IMR-90 (cell line): Measurements from ENCODE around the gene FBXO9. TPM values are rescaled to one million over a fixed set of nuclear protein-coding genes. Genes with fewer than 3 reads are reported as not detected.

ENCODE experiments used
- ATAC-seq: fragments of 200-7000 bp; cut with Tn5 transposase; 2 replicates; pipeline ENCODE4 v1.9.1; 2020; ENCODE audit warnings: low read depth, mild to moderate bottlenecking, moderate library complexity
- BruUV-seq: library from RNA; stranded (reverse); fragments of 400-500 nt; replicated peaks from 2 replicates; lab custom pipeline; 2021; lab: Mats Ljungman, UMichigan
- CTCF ChIA-PET: fragments of 300-600 bp; formaldehyde crosslinking; extraction: SDS; loops from one replicate; lab custom pipeline; 2021; ENCODE audit warnings: antibody characterized with exemption; lab: Yijun Ruan, JAX
- POLR2A ChIA-PET: fragments of 300-600 bp; sonication (Branson Sonifier 250); formaldehyde crosslinking; loops from one replicate; lab custom pipeline; 2022; ENCODE audit warnings: antibody characterized with exemption; ENCODE audit not compliant: unreplicated experiment; lab: Charles Lee
- DNase-seq: peaks from one replicate; pipeline ENCODE4 v3.0.0; 2013
- H2AFZ ChIP-seq: replicated peaks from 2 replicates; pipeline ENCODE3; 2013; ENCODE audit warnings: low read length, mild to moderate bottlenecking; ENCODE audit not compliant: poor library complexity
- H2AK5ac ChIP-seq: 2 replicates; pipeline ENCODE4 v1.6.1; 2013; ENCODE audit warnings: low read depth, low read length, inconsistent platforms
- H2AK9ac ChIP-seq: replicated peaks from 2 replicates; pipeline ENCODE3; 2013; ENCODE audit warnings: mild to moderate bottlenecking, low read depth, low read length, moderate library complexity; ENCODE audit not compliant: poor library complexity
- H2BK120ac ChIP-seq: 2 replicates; pipeline ENCODE4 v1.6.1; 2013; ENCODE audit warnings: low read depth, low read length, inconsistent platforms
- H2BK15ac ChIP-seq: 3 replicates; pipeline ENCODE4 v1.6.1; 2013; ENCODE audit warnings: low read depth, low read length, inconsistent platforms
- H2BK20ac ChIP-seq: 2 replicates; pipeline ENCODE4 v1.6.1; 2013; ENCODE audit warnings: low read depth, mild to moderate bottlenecking, inconsistent platforms, low read length, moderate library complexity
- H2BK5ac ChIP-seq: 2 replicates; pipeline ENCODE4 v1.6.1; 2013; ENCODE audit warnings: mild to moderate bottlenecking, low read depth, low read length, inconsistent platforms; ENCODE audit not compliant: poor library complexity, severe bottlenecking
- H3K14ac ChIP-seq: replicated peaks from 2 replicates; pipeline ENCODE4 v1.6.1; 2013; ENCODE audit warnings: low read depth, low read length, inconsistent platforms
- H3K18ac ChIP-seq: 2 replicates; pipeline ENCODE4 v1.6.1; 2013; ENCODE audit warnings: low read depth, low read length, control low read depth
- H3K23ac ChIP-seq: 2 replicates; pipeline ENCODE4 v1.6.1; 2013; ENCODE audit warnings: low read depth, low read length, inconsistent platforms
- H3K27ac ChIP-seq: 2 replicates; pipeline ENCODE4 v1.5.1; 2013; ENCODE audit warnings: mild to moderate bottlenecking, control low read depth, low read length; ENCODE audit not compliant: insufficient read depth
- H3K27me3 ChIP-seq: 2 replicates; pipeline ENCODE4 v1.6.1; 2013; ENCODE audit warnings: low read length; ENCODE audit not compliant: control insufficient read depth, insufficient read depth
- H3K36me3 ChIP-seq: 2 replicates; pipeline ENCODE4 v1.6.1; 2013; ENCODE audit warnings: low read length, mixed read lengths; ENCODE audit not compliant: control insufficient read depth, insufficient read depth
- H3K4ac ChIP-seq: 2 replicates; pipeline ENCODE4 v1.6.1; 2013; ENCODE audit warnings: low read depth, low read length, inconsistent platforms
- H3K4me1 ChIP-seq: 2 replicates; pipeline ENCODE4 v1.6.1; 2013; ENCODE audit warnings: low read length, mixed read lengths; ENCODE audit not compliant: control insufficient read depth, insufficient read depth
- H3K4me2 ChIP-seq: 2 replicates; pipeline ENCODE4 v1.6.1; 2013; ENCODE audit warnings: low read depth, mild to moderate bottlenecking, control low read depth, low read length, moderate library complexity
- H3K4me3 ChIP-seq: 2 replicates; pipeline ENCODE4 v1.5.1; 2013; ENCODE audit warnings: low read depth, mild to moderate bottlenecking, control low read depth, low read length, moderate library complexity; ENCODE audit not compliant: insufficient read depth
- H3K56ac ChIP-seq: 2 replicates; pipeline ENCODE4 v1.6.1; 2013; ENCODE audit warnings: low read length, inconsistent platforms; ENCODE audit not compliant: insufficient read depth; ENCODE audit errors: extremely low read depth
- H3K79me1 ChIP-seq, 2 experiments: 2 replicates each; pipeline ENCODE4 v1.6.1; 2013; ENCODE audit warnings: low read length in 2 of 2, inconsistent platforms in 1 of 2, low read depth in 1 of 2
- H3K9ac ChIP-seq: 2 replicates; pipeline ENCODE4 v1.6.1; 2013; ENCODE audit warnings: low read depth, low read length, control low read depth
- H3K9me1 ChIP-seq: 2 replicates; pipeline ENCODE4 v1.6.1; 2013; ENCODE audit warnings: low read length, inconsistent platforms; ENCODE audit not compliant: insufficient read depth
- H3K9me3 ChIP-seq: 2 replicates; pipeline ENCODE4 v1.6.1; 2013; ENCODE audit warnings: low read length; ENCODE audit not compliant: control insufficient read depth, insufficient read depth
- H4K20me1 ChIP-seq: 2 replicates; pipeline ENCODE4 v1.6.1; 2013; ENCODE audit warnings: low read length, inconsistent platforms; ENCODE audit not compliant: insufficient read depth
- H4K5ac ChIP-seq: 2 replicates; pipeline ENCODE4 v1.6.1; 2013; ENCODE audit warnings: mild to moderate bottlenecking, low read depth, low read length, control low read depth
- H4K8ac ChIP-seq, 2 experiments: 2 replicates each; pipeline ENCODE4 v1.6.1; 2013; ENCODE audit warnings: low read depth in 2 of 2, low read length in 2 of 2, control low read depth in 1 of 2, inconsistent platforms in 1 of 2
- H4K91ac ChIP-seq: 2 replicates; pipeline ENCODE4 v1.6.1; 2013; ENCODE audit warnings: low read depth, low read length, inconsistent platforms; ENCODE audit not compliant: insufficient read depth
- BHLHE40 ChIP-seq: fragments of 150-350 bp; IDR thresholded peaks from 2 replicates; pipeline ENCODE4 v1.6.1; 2016; ENCODE audit warnings: mild to moderate bottlenecking, low read depth, low read length
- MAZ ChIP-seq: IDR thresholded peaks from 2 replicates; pipeline ENCODE4 v1.6.1; 2012; ENCODE audit warnings: low read depth, mild to moderate bottlenecking, low read length, improper control_type of control experiment, moderate library complexity, borderline replicate concordance
- MXI1 ChIP-seq: IDR thresholded peaks from 2 replicates; pipeline ENCODE4 v1.6.1; 2012; ENCODE audit warnings: low read depth, mild to moderate bottlenecking, low read length, moderate library complexity, borderline replicate concordance
- POLR2A ChIP-seq: IDR thresholded peaks from 2 replicates; pipeline ENCODE4 v1.6.1; 2012; ENCODE audit warnings: mild to moderate bottlenecking, low read depth, low read length
- RAD21 ChIP-seq: IDR thresholded peaks from 2 replicates; pipeline ENCODE4 v1.6.1; 2012; ENCODE audit warnings: low read length, improper control_type of control experiment
- WGBS, 2 experiments: methylation state at CpG; one replicate each; pipeline versions ENCODE4 v1.1.5 to v1.1.7; 2013; ENCODE audit warnings: missing lambda C conversion rate in 2 of 2; ENCODE audit not compliant: insufficient read length in 1 of 2; ENCODE audit errors: extremely low coverage in 2 of 2; 5-methylcytosine and 5-hydroxymethylcytosine counted together
- dilution Hi-C: fragments of 300-500 bp; cut with HindIII; formaldehyde crosslinking; loops from one replicate; pipeline ENCODE4 v1.14.3; 2018; ENCODE audit warnings: low sequenced_read_pairs; ENCODE audit not compliant: unreplicated experiment
- in situ Hi-C: fragments of 300-500 bp; cut with MboI; formaldehyde crosslinking; loops from 3 replicates; pipeline ENCODE4 v1.14.3; 2019; ENCODE audit warnings: low sequenced_read_pairs, inconsistent platforms, mixed read lengths
- intact Hi-C: fragments of 100-400 bp; cut with micrococcal nuclease; formaldehyde crosslinking; loops from 2 replicates; pipeline ENCODE4 v1.10.0; 2022
- polyA plus RNA-seq, 3 experiments: library from polyadenylated mRNA; depleted of rRNA; stranded (reverse); fragments of >200 nt; gene quantifications; 2 replicates each; pipeline ENCODE4 v1.2.3, GENCODE V29; 2012; ENCODE audit warnings: low replicate concordance in 1 of 3
- total RNA-seq: library from RNA; depleted of rRNA; stranded (reverse); fragments of >200 nt; gene quantifications from 2 replicates; pipeline ENCODE4 v1.2.3, GENCODE V29; 2012
- TF ChIP-seq, protein P1 (sequence below): fragments of 150-350 bp; IDR thresholded peaks from 2 replicates; pipeline ENCODE4 v1.6.1; 2016; ENCODE audit warnings: low read depth, mild to moderate bottlenecking, low read length, moderate library complexity, borderline replicate concordance

The FBXO9 gene
- total and polyA plus RNA-seq, 2 of the 4 experiments (the other 2 are of a cell fraction), result 49.6 to 65.9 TPM

DNA sequence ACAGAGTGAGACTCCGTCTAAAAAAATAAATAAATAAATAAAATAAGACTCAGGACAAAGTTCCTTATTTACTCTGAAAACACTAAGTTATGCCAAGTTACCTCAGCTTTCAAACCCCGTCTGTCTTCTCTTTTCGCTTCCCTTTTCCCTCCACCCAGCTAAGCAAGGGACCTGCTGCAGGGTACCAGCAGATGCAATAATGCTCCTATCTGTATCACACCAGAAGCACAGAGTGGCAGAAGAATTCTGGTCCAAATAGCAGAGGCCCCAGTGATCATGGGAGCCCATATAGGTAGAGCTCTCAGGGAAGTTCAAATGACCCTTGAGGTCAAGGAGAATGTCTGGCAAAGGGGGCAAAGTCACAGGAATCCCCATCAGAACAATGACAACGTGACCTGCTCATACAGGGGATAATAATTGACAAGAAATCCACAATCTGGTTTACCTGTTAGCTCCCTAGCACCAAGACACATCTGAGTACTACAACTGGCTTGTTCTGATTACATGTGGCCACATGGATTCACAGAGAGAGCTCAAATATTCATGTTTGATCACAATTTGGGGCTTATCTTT, 74.7 kb downstream of the FBXO9 start:
- Histone ChIP-seq H3K4ac (no peak overlapping the region), H3K56ac (no peak overlapping the region), H3K9ac (no peak overlapping the region), H2AK5ac (no peak overlapping the region), H3K36me3 (no peaks in the 10 kb centered on the region), H3K4me1 (no peaks in the 10 kb centered on the region), H4K91ac (no peak overlapping the region), H3K18ac (no peak overlapping the region), H2AFZ (no peak overlapping the region), H2BK120ac (no peak overlapping the region), H2AK9ac (no peak overlapping the region), H3K23ac (no peak overlapping the region), H4K8ac (no peak overlapping the region), H4K5ac (no peak overlapping the region), H3K9me3 (no peaks in the 10 kb centered on the region), H3K4me2 (no peak overlapping the region), H3K79me1 (no peaks in the 10 kb centered on the region), H4K20me1 (no peaks in the 10 kb centered on the region), H3K27me3 (peaks cover 7% of the 10 kb centered on the region), H3K14ac (no peak overlapping the region), H2BK15ac (no peak overlapping the region), H3K27ac (no peak overlapping the region), H3K9me1 (no peaks in the 10 kb centered on the region; the same call in 1 of the 2 replicates), H2BK20ac (no peak overlapping the region), H3K4me3 (no peak overlapping the region), H2BK5ac (no peak overlapping the region)
- no peak for TF ChIP-seq RAD21
- TF ChIP-seq MXI1, result no peak
- TF ChIP-seq, protein P1, sequence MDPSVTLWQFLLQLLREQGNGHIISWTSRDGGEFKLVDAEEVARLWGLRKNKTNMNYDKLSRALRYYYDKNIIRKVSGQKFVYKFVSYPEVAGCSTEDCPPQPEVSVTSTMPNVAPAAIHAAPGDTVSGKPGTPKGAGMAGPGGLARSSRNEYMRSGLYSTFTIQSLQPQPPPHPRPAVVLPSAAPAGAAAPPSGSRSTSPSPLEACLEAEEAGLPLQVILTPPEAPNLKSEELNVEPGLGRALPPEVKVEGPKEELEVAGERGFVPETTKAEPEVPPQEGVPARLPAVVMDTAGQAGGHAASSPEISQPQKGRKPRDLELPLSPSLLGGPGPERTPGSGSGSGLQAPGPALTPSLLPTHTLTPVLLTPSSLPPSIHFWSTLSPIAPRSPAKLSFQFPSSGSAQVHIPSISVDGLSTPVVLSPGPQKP, result no peak
- TF ChIP-seq POLR2A, result no peak
- no peak for TF ChIP-seq BHLHE40
- no peak for TF ChIP-seq MAZ
- no CpG with 5 or more reads among the region's 4 CpGs for WGBS, 2 experiments
- in situ Hi-C loops, result no loop called here
- intact Hi-C loops, result no loop called here
- ChIA-PET POLR2A (no interaction called here), CTCF (interaction anchor here (0.6 to 0.9 kb wide), 2 partner anchors 14 to 34 kb away, joined by 4 to 5 read pairs; no protein-coding TSS in a partner anchor)
- BruUV-seq, result no TSS peak
- ATAC-seq (no peak), DNase-seq (no peak)
- dilution Hi-C loops, result no loop called here
